HFF-Myc (cell line): ENCODE results near the gene VPS16.
"Not testable (repeated sequence)": the region's sequence is repeated elsewhere in the genome, so short reads cannot be mapped to it uniquely, and the experiment has no call there.

ENCODE experiments used
- DNase-seq: peaks from one replicate; pipeline ENCODE4 v3.0.0-alpha.2; 2011; ENCODE audit warnings: low read depth; ENCODE audit errors: extremely low read depth
- H3K4me3 ChIP-seq: replicated peaks from 2 replicates; pipeline ENCODE4 v1.5.1; 2011; ENCODE audit warnings: low read depth, mild to moderate bottlenecking, control low read depth, low read length
- TF ChIP-seq, protein P1 (sequence below): IDR thresholded peaks from 2 replicates; pipeline ENCODE4 v1.5.1; 2012; ENCODE audit warnings: mild to moderate bottlenecking, low read depth, low read length, control low read depth; ENCODE audit errors: missing control alignments

The VPS16 gene

DNA sequence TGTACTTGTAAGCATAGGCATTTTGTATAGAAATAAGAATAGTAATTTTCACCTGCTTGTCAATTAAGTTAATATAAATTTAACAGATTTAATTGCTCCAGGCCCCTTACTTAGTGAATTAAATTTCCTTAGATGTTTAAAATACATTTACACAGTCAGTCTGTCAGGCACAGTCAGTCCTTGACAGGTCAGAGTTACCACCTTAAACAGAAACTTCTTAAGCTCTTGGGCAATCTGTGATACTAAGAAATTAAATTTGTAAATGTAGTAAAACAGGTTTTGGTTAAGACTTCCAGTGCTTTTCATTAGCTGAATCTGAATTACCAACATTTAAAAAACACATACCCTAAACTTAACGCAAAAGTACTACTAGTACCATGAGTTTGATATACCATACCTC, 48.7 kb downstream of the VPS16 start:
- no peak overlapping the region for H3K4me3 ChIP-seq
- TF ChIP-seq, protein P1, sequence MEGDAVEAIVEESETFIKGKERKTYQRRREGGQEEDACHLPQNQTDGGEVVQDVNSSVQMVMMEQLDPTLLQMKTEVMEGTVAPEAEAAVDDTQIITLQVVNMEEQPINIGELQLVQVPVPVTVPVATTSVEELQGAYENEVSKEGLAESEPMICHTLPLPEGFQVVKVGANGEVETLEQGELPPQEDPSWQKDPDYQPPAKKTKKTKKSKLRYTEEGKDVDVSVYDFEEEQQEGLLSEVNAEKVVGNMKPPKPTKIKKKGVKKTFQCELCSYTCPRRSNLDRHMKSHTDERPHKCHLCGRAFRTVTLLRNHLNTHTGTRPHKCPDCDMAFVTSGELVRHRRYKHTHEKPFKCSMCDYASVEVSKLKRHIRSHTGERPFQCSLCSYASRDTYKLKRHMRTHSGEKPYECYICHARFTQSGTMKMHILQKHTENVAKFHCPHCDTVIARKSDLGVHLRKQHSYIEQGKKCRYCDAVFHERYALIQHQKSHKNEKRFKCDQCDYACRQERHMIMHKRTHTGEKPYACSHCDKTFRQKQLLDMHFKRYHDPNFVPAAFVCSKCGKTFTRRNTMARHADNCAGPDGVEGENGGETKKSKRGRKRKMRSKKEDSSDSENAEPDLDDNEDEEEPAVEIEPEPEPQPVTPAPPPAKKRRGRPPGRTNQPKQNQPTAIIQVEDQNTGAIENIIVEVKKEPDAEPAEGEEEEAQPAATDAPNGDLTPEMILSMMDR: no peak
- DNase-seq: no peak

DNA sequence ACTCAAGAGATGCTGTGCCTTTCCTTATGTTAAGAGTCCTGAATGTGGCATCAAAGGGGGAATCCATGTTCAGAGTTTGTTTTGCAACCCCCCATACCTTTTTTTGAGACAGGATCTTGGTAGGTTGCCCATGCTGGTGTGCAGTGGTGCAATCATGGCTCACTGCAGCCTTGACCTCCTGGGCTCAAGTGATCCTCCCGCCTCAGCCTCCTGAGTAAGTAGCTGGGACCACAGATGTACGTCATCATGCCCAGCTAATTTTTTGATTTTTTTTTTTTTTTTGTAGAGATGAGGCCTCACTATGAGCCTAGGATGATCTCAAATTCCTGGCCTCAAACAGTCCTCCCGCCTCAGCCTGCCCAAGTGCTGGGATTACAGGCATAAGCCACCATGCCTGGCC, 49.3 kb downstream of the VPS16 start:
- no peak overlapping the region for H3K4me3 ChIP-seq
- no peak for DNase-seq
- TF ChIP-seq, protein P1: no peak

DNA sequence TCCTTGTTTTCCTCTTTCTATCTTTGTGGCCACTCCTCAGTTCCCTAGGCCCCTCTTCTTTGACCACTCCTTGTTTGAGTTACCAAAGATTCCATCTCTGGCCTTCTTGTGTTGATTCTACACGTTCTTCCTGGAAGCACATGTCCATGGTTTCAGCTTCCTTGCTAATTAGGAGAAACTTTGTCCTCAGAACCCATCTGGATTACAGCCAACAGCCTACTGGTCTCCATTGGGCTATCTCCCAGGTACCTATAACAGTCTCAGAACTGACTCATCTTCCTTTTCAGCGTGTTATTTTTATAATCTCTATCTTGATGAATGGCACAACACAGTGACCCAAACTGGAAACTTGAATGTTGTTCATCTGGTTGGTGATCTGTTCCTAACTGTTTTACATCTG, 50.2 kb downstream of the VPS16 start:
- TF ChIP-seq, protein P1: no peak
- no peak for DNase-seq
- H3K4me3 ChIP-seq: no peak overlapping the region

DNA sequence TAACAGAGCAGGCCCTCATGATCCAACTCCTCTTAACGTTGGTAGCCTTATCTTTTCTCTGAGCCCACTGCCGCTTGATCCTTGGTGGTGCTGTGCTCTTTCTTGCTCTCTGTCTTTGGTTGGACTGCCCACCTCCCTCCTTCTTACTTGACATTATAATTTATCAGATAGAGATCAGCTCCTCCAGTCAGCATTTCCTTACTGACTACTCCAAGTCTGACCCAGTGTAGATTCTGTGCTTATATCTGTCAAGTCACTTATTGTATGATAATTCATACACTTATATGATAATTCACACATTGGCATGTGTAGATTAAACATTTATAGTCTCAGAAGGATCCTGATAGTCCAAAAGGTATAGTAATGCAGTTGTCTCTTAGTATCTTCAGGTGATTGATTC, 50.8 kb downstream of the VPS16 start:
- TF ChIP-seq, protein P1: no peak

DNA sequence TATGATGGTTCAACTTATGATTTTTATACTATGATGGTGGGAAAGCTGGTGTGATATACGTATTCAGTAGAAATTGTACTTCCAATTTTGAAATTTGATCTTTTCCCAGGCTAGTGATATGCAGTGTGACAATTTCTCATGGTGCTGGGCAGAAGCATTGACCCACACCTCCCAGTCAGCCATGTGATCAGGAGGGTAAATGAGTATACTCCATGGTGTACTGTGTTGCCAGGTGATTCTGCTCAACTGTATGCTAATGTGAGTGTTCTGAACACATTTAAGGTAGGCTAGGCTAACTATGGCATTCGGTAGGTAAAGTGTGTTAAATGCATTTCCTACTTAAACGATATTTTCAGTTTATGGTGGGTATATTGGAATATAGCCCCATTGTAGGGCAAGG, 51.8 kb downstream of the VPS16 start:
- H3K4me3 ChIP-seq: no peak overlapping the region
- DNase-seq: no peak
- TF ChIP-seq, protein P1: no peak

More for the DNA sequence above, 50.8 kb downstream of the VPS16 start:
- H3K4me3 ChIP-seq: no peak overlapping the region
- DNase-seq: no peak

DNA sequence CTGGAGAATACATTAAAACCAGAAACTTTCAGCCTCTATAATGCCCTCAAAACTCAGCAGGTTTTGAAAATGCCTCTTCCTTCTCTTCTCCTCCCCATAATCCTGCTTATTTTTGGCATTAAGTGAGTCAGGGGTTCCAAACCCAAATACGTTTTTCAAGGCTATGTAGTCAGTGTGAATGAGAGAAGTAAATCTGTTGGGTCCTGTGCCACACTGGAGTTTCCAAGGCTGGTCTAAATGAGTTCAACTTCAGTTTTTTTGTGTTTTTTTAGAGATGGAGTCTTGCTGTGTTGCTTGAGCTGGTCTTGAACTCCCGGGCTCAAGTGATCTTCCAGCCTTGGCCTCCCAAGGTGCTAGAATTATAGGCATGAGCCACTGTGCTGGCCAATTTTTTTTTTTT, 53.7 kb downstream of the VPS16 start:
- DNase-seq: no peak
- H3K4me3 ChIP-seq: no peak overlapping the region
- TF ChIP-seq, protein P1: no peak

DNA sequence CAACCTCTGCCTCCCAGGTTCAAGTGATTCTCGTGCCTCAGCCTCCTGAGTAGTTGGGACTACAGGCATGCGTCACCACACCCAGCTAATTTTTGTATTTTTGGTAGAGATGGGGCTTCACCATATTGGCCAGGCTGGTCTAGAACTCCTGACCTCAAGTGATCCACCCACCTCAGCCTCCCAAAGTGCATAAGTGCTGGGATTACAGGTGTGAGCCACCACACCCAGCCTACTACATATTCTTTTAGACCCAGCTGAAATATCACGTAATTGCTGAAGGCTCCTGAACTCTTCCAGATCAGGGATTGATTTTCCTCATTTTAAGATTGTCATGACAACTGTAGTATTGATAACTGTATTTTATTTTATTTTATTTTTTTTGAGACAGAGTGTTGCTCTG, 54.6 kb downstream of the VPS16 start:
- H3K4me3 ChIP-seq: not testable (repeated sequence)

More for the DNA sequence above, 54.6 kb downstream of the VPS16 start:
- DNase-seq: not testable (repeated sequence)
